Kidney (tissue), 14 donors: ENCODE results near the gene PEX26. TPM values are rescaled to one million over a fixed set of nuclear protein-coding genes. Genes with fewer than 3 reads are reported as not detected.

Source experiments
- DNase-seq, 5 donors: peaks; one replicate each; pipeline ENCODE4 v3.0.0-alpha.2; 2013 to 2020
- FAIRE-seq: peaks from 2 replicates; lab custom pipeline; 2012; peaks lifted over from hg19 to GRCh38; lab: Jason Lieb, UNC
- H3K27ac ChIP-seq, 2 donors: one replicate each; pipeline ENCODE4 v1.7.0; 2013; ENCODE audit warnings: low read depth in 2 of 2, low read length in 2 of 2, inconsistent platforms in 1 of 2
- H3K27me3 ChIP-seq: one replicate; pipeline ENCODE4 v1.7.1; 2013; ENCODE audit warnings: low read length, inconsistent platforms; ENCODE audit not compliant: control insufficient read depth, insufficient read depth
- H3K36me3 ChIP-seq, 3 donors: one replicate each; pipeline versions ENCODE4 v1.7.0 to v1.7.1; 2013; ENCODE audit warnings: low read length in 3 of 3, control low read depth in 1 of 3, inconsistent platforms in 1 of 3; ENCODE audit not compliant: insufficient read depth in 3 of 3, control insufficient read depth in 2 of 3
- H3K4me1 ChIP-seq, 3 donors: one replicate each; pipeline versions ENCODE4 v1.7.0 to v1.7.1; 2013; ENCODE audit warnings: low read length in 3 of 3, inconsistent platforms in 1 of 3, low read depth in 1 of 3; ENCODE audit not compliant: control insufficient read depth in 2 of 3, insufficient read depth in 2 of 3
- H3K4me3 ChIP-seq, 3 donors: one replicate each; pipeline versions ENCODE4 v1.7.0 to v1.8.1; 2013; ENCODE audit warnings: low read length in 3 of 3, control low read depth in 1 of 3, inconsistent platforms in 1 of 3
- H3K9ac ChIP-seq, 3 donors: one replicate each; pipeline versions ENCODE4 v1.7.0 to v1.7.1; 2013; ENCODE audit warnings: low read length in 3 of 3, control low read depth in 1 of 3, inconsistent platforms in 1 of 3
- H3K9me3 ChIP-seq, 3 donors: one replicate each; pipeline versions ENCODE4 v1.7.0 to v1.7.1; 2013; ENCODE audit warnings: low read length in 3 of 3, control low read depth in 1 of 3, inconsistent platforms in 1 of 3; ENCODE audit not compliant: control insufficient read depth in 2 of 3, insufficient read depth in 1 of 3
- intact Hi-C: fragments of 100-400 bp; cut with DNase I; formaldehyde crosslinking; loops from one replicate; pipeline ENCODE4 v1.11.1; 2022
- polyA plus RNA-seq: library from polyadenylated mRNA; stranded (reverse); fragments of 350-450 nt; fragmentation: Illumina TruSeq; extraction: RNeasy Lipid Tissue Mini Kit (QIAGEN cat#74804); gene quantifications from one replicate; pipeline ENCODE4 v1.2.3, GENCODE V29; 2014; ENCODE audit warnings: low read depth, low replicate concordance; ENCODE audit not compliant: insufficient read depth
- total RNA-seq: library from RNA; stranded (reverse); fragmentation: NEBNext Ultra II Directional; extraction: Animal tissue kit (Norgen Biotek cat#: 25700); gene quantifications from one replicate; pipeline ENCODE4 v1.2.1, GENCODE V29; 2021
- TF ChIP-seq, protein P1 (sequence below): IDR thresholded peaks from 3 replicates; pipeline ENCODE4 v1.5.1; 2012; ENCODE audit warnings: mild to moderate bottlenecking, moderate library complexity, borderline replicate concordance; ENCODE audit not compliant: insufficient read depth; ENCODE audit errors: extremely low read depth
- donor health status: control.
- donor health status: control.
- donor health status: control.
- donor health status: control.
- donor health status: control.
- donor health status: DM: yes; HTN: yes; CAD: no.
- donor health status: Normal renal cell carcinoma (clear cell type).

The PEX26 gene
- total and polyA plus RNA-seq, 2 donors from 2014 or later: 18.1 to 45.2 TPM

DNA sequence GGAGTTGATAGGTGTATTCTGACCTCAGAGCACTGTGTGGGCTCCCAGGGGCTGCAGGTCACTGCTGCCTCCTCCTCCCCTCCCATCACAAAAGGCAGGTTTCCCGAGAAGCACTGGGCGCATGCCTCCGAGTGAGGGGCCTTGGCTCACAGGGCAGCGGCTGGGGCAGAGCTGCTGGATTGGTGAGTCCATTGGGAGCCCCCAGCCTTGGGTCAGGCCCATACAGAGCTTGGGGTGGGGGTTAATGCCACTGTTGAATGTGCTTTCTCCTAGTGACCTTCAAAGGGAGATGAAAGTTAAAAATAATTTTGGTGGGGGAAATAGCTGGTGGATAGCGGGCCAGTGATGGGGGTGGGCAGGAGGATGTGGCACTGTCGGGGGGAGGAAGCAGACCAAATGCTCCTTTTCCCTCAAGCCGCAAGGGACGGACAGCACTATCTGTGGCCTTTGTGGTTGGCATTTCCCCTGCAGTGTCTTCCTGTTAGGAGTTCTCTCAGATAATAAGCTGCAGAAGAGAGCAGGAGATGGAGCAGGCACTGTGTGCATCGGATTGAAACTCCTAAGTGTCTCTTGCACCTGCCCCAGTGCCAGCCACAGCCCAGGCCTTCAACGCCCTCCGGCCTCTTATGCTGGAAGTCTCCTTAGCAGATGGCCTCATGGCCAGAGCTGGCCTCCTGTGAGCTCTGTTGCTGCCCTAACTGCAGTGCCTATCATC is 36.0 kb downstream of the PEX26 start:
- Histone ChIP-seq H3K27ac (no peak overlapping the region), H3K4me3 (no peak overlapping the region), H3K9ac (no peak overlapping the region), H3K4me1 (peaks cover 0 to 9% (median 0%) of the 10 kb centered on the region in 3 donors), H3K9me3 (no peaks in the 10 kb centered on the region), H3K27me3 (no peaks in the 10 kb centered on the region), H3K36me3 (no peaks in the 10 kb centered on the region)
- DNase-seq: no peak
- FAIRE-seq: no peak
- intact Hi-C loops: no loop called here
- TF ChIP-seq, protein P1, sequence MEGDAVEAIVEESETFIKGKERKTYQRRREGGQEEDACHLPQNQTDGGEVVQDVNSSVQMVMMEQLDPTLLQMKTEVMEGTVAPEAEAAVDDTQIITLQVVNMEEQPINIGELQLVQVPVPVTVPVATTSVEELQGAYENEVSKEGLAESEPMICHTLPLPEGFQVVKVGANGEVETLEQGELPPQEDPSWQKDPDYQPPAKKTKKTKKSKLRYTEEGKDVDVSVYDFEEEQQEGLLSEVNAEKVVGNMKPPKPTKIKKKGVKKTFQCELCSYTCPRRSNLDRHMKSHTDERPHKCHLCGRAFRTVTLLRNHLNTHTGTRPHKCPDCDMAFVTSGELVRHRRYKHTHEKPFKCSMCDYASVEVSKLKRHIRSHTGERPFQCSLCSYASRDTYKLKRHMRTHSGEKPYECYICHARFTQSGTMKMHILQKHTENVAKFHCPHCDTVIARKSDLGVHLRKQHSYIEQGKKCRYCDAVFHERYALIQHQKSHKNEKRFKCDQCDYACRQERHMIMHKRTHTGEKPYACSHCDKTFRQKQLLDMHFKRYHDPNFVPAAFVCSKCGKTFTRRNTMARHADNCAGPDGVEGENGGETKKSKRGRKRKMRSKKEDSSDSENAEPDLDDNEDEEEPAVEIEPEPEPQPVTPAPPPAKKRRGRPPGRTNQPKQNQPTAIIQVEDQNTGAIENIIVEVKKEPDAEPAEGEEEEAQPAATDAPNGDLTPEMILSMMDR: no peak

DNA sequence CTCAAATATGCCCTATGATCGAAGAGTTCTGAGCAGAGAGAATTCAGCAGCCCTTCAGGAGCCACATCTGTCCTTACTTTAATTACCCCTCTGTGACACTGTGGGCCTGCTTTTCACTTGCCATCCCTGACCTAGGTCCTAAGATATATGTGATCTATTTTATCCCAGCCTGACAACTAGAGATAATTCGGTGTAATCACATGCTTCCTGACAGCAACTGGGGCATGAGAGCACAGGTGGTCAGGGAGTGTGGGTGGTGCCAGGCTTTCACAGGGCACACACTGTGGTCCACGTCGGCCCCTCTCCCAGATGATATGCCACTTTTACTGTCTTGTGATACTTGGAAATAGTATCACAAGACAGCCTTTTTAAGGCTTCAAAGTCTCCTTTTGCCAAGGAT is 36.7 kb downstream of the PEX26 start:
- no peak overlapping the region for H3K9ac ChIP-seq
- H3K27me3 ChIP-seq: no peaks in the 10 kb centered on the region
- DNase-seq (no peak), FAIRE-seq (no peak)
- no peak overlapping the region for H3K4me3 ChIP-seq
- TF ChIP-seq, protein P1: no peak
- H3K4me1 ChIP-seq: peaks cover 0 to 9% (median 0%) of the 10 kb centered on the region in 3 donors
- no peak overlapping the region for H3K27ac ChIP-seq
- H3K36me3 ChIP-seq: no peaks in the 10 kb centered on the region
- intact Hi-C loops: no loop called here
- no peaks in the 10 kb centered on the region for H3K9me3 ChIP-seq

DNA sequence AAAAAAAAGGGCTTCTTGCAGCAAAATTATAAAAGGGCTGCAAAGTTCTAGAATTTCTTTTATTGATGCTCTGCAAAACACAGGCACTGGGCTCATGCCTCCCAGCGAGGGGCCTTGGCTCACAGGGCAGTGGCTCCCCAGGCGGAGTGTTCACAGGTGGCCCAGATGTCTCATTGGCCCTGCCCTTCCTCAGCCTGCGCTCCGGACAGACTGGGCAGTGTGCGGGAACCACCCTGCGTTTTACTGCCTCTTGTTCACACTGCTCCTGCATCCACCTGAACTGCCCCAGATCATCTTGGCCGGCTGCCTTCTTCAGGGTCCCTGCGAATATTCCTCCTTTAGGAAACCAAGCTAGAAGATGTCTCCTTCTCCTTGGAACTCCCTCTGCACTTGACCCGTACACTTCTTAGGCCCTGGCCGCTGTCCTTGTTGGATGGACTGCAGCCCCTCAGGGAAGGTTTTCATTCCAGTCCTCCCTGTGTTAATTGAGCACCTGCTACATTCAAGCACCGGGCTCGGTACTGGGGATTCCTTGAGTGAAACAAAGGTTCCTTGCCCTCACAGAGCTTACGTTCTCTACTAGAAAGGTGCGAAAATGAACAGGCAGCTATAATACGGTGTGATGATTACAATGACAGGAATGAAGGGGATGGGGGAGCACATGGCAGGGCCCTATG is 37.3 kb downstream of the PEX26 start:
- H3K27me3 ChIP-seq: no peaks in the 10 kb centered on the region
- no peak overlapping the region for H3K27ac ChIP-seq
- FAIRE-seq: no peak
- no peaks in the 10 kb centered on the region for H3K36me3 ChIP-seq
- no peak for DNase-seq
- H3K4me1 ChIP-seq: peaks cover 0 to 2% (median 0%) of the 10 kb centered on the region in 3 donors
- intact Hi-C loops: no loop called here
- TF ChIP-seq, protein P1: no peak
- H3K9ac ChIP-seq: no peak overlapping the region
- no peaks in the 10 kb centered on the region for H3K9me3 ChIP-seq
- no peak overlapping the region for H3K4me3 ChIP-seq
